Measurements from ENCODE around the gene TP73. TPM values are rescaled to one million over a fixed set of nuclear protein-coding genes. Genes with fewer than 3 reads are reported as not detected.

TP73 gene
- total and polyA plus RNA-seq, 8 donors = 0.11 to 0.51 (median 0.28) TPM

- 77 to 84% methylated on average over 9 of the region's 9 CpGs for WGBS, 2 donors
- H3K9me3 ChIP-seq = no peaks in the 10 kb centered on the region
- TF ChIP-seq CTCF (IDR thresholded peaks at IDR 0.05) = no peak
- intact Hi-C loops (cut with DNase I) = loop anchor here in 1 of 3 donors (10.0 kb wide), 1 partner anchor 136 kb away; no protein-coding TSS in a partner anchor
- peaks cover 0 to 38% (median 13%) of the 10 kb centered on the region in 3 donors for H3K36me3 ChIP-seq
- DNase-seq (no peak), ATAC-seq (no peak), FAIRE-seq (no peak)
- peaks cover 0 to 2% (median 1%) of the 10 kb centered on the region in 3 donors for H3K4me1 ChIP-seq
- H3K27me3 ChIP-seq = no peaks in the 10 kb centered on the region
- H3K27ac ChIP-seq = no peak overlapping the region
- no peak overlapping the region for H3K4me3 ChIP-seq
Measured at GRCh38 chr1:3630914-3631313, 21.4 kb upstream of the TP73 start.

- Histone ChIP-seq H3K27me3 (no peaks in the 10 kb centered on the region), H3K9me3 (no peaks in the 10 kb centered on the region), H3K4me3 (no peak overlapping the region), H3K4me1 (no peaks in the 10 kb centered on the region), H3K36me3 (peaks cover 0 to 38% (median 13%) of the 10 kb centered on the region in 3 donors), H3K27ac (no peak overlapping the region)
- 88 to 90% methylated on average over 36 of the region's 36 CpGs for WGBS, 2 donors
- intact Hi-C loops (cut with DNase I) = loop anchor here in 1 of 3 donors (10.0 kb wide), 1 partner anchor 137 kb away; no protein-coding TSS in a partner anchor
- no peak for TF ChIP-seq CTCF (IDR thresholded peaks at IDR 0.05)
- FAIRE-seq = no peak
- DNase-seq = no peak
- ATAC-seq = no peak
Measured at GRCh38 chr1:3631320-3632260, 20.7 kb upstream of the TP73 start.

GRCh38 chr1:3632298-3632697 lies 20.0 kb upstream of the TP73 start:
- Histone ChIP-seq H3K27ac (no peak overlapping the region), H3K4me1 (no peaks in the 10 kb centered on the region), H3K27me3 (no peaks in the 10 kb centered on the region), H3K36me3 (peaks cover 0 to 38% (median 13%) of the 10 kb centered on the region in 3 donors), H3K9me3 (no peaks in the 10 kb centered on the region), H3K4me3 (no peak overlapping the region)
- 93 to 94% methylated on average over 17 of the region's 17 CpGs for WGBS, 2 donors
- FAIRE-seq = no peak
- no peak for ATAC-seq
- DNase-seq = no peak
- TF ChIP-seq CTCF (IDR thresholded peaks at IDR 0.05) = no peak
- intact Hi-C loops (cut with DNase I) = loop anchor here in 1 of 3 donors (10.0 kb wide), 1 partner anchor 137 kb away; no protein-coding TSS in a partner anchor

GRCh38 chr1:3632716-3633343 lies 19.5 kb upstream of the TP73 start:
- Histone ChIP-seq H3K27me3 (no peaks in the 10 kb centered on the region), H3K36me3 (peaks cover 0 to 42% (median 10%) of the 10 kb centered on the region in 3 donors), H3K4me1 (no peaks in the 10 kb centered on the region), H3K27ac (no peak overlapping the region), H3K4me3 (no peak overlapping the region), H3K9me3 (no peaks in the 10 kb centered on the region)
- no peak for DNase-seq
- intact Hi-C loops (cut with DNase I) = loop anchor here in 1 of 3 donors (10.0 kb wide), 1 partner anchor 138 kb away; no protein-coding TSS in a partner anchor
- no peak for ATAC-seq
- WGBS, 2 donors = 93 to 94% methylated on average over 26 of the region's 26 CpGs
- TF ChIP-seq CTCF (IDR thresholded peaks at IDR 0.05) = no peak
- FAIRE-seq = no peak
